ENCODE data around the gene SPINDOC.
"Not testable (repeated sequence)": the region's sequence is repeated elsewhere in the genome, so short reads cannot be mapped to it uniquely, and the experiment has no call there.

The SPINDOC gene

GRCh38 chr11:63855975-63856374 lies 42.7 kb downstream of the SPINDOC start:
- DNase-seq (ENCODE audit: low read depth) = no peak

- DNase-seq (ENCODE audit: low read depth) = no peak
Observed at GRCh38 chr11:63858628-63859550, 45.6 kb downstream of the SPINDOC start.

- DNase-seq (ENCODE audit: low read depth) = no peak
Observed at GRCh38 chr11:63862923-63863322, 49.7 kb downstream of the SPINDOC start.

- DNase-seq (ENCODE audit: low read depth) = not testable (repeated sequence)
Observed at GRCh38 chr11:63863620-63864019, 50.4 kb downstream of the SPINDOC start.

DNA sequence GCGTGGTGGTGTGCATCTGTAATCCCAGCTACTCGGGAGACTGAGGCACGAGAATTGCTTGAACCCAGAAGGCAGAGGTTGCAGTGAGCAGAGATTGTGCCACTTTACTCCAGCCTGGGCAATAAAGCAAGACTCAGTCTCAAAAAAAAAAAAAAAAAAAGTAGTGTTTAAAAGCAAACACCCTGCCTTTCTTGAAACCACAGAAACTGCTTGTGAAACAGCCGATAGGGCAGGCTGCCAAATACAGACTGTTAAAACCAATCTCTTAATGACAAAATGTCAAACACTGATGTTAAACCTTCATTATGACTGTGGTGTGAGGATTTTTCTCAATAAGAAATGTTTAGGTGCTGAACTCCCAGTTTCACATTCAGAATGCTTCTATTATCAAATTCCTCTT lies 53.0 kb downstream of the SPINDOC start:
- DNase-seq (ENCODE audit: low read depth) = peak; percentile 5

DNA sequence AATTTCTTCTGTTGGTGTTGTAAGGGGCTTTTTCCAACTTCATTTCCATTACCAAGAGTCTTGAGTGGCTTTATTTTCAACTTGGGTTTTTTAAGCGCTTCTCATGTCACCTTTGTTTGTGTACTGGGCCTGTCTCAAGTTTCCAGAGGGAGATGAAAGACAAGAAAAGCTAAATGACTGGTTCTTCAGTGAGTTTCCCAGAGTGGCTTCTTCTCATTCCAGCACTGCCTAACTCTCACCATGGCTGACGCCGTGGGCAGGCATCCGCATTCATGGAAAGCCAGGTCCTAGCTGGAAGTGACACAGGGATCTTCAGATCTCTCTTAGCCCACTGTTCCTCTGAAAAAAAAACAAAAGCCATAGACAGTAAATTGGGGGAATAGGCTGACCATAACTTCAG lies 54.3 kb downstream of the SPINDOC start:
- DNase-seq (ENCODE audit: low read depth) = no peak

DNA sequence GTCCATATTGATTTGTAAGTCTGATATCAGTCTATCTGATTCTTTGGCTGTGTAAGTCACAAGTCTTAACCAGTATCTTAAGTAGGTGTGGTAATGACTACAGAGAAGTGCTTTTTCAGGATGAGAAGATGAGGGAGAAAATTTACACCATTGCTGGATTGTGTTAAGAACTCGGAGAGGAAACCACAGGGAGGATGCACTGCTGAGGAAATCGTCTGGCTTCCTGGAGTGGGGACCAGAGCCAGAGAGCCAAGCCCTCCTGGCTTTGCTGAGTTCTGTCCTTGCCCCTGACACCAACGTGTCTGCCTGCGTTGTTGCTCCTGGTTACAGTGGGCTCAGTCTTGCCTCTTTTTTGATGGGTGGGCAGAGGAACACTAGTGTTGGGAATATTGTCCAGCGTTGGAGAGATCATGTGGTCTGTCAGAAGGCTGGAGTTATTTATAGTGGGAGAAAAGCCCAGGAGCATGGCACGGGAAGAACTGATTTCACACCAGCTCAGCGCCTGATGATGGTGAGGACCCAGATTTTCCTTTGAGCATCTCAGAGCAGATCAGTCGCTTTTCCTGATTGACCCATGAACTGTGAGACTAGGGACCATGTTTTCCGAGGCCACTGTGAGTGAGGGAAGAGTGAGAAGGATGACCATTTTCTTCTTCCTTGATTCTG lies 55.3 kb downstream of the SPINDOC start:
- no peak for DNase-seq (ENCODE audit: low read depth)

DNA sequence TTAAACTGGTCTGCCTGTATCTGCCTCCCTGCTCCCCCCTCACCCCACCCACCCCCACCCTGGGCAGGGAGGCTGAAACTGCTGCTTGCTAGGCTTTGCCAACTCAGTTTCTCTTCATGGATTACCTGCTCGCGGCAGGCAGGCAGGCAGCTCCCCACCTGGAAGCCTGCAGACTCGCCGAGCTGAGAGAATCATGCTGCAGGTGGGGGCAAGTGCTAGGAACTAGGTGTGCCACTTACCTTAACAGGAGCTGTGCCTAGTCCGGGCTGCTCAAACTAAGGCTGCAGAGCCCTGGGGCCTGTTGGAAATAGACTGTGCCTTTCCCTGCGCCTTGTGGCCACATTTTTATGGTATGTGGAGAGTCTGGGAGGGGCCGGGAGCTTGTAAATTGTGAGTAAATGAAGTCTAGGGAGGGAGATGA lies 55.9 kb downstream of the SPINDOC start:
- no peak for DNase-seq (ENCODE audit: low read depth)

DNA sequence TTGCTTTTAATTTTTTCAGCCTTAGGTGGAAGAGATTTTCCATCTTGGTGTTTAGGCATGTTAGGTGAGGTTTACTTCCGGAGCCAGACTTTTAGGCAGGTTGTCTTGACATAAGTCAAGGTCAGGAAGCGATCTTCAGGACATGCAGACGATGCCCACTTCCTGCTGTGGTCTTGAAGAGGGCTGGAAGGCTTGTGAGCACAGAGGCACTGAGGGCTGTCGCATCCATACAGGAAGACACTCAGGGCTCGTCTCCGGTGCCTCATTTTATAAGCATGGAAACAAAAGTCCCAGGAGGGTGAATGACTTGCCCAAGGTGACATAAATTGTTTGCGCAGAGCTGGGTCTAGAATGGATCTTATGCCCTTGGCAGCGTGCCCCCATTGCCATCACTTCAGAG lies 56.4 kb downstream of the SPINDOC start:
- DNase-seq (ENCODE audit: low read depth) = no peak

DNA sequence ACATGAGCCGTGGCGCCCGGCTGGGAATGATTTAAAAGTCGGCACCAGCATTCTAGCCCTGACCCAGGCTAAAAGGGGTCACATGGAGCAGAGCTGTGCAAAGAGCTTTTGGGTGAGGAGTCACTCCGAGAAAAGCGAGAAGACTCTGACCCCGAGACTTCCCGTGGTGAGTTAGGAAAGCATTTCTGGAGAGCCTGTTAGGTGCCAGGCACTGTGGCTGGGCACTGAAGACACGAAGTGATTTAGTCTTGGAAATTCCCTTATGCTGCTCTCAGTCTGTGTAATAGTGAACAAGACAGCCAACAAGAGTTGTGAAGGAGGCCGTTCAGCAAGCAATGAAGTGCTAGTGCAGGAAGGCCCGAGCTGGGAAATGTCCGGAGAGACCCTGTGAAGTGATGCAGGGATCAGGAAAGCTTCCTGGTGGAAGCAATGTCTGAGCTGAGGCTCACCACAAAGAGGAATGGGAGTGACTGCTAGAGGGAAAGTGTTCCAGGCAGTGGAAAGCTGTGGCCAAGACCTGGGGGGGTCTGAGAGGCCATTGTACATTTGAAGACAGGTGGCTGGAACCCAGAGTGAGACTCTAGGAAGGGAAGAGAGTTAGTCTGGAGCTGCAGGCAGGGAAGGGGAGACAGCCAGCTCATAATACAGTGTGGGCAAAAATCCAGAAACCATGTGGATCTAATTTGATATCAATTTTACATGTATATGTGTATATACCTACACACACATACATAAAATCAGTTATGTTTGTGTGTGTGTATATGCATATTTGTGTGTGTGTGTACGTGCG lies 57.3 kb downstream of the SPINDOC start:
- no peak for DNase-seq (ENCODE audit: low read depth)

GRCh38 chr11:63871962-63872799 lies 58.9 kb downstream of the SPINDOC start:
- DNase-seq (ENCODE audit: low read depth) = peak; percentile 60

- DNase-seq (ENCODE audit: low read depth) = no peak
Observed at GRCh38 chr11:63872800-63873197, 59.5 kb downstream of the SPINDOC start.

DNA sequence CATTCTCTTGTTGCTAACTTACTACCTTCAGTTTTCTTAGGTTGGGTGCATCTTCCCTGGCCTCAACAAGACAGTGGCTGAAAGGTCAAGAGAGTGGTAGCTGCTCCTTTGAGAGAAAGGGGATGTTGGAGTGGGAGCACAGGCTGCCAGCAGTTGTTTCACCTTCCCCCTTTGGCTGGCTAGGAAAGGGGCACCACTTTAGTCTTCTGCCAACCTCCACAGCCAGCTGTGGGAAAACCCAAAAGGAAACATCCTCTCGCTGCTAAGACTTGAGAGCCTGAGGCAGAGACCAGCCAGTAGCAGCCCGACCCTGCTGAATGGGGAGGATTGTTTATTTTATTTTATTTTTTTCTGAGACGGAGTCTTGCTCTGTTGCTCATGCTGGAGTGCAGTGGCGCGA lies 60.1 kb downstream of the SPINDOC start:
- DNase-seq (ENCODE audit: low read depth) = no peak

DNA sequence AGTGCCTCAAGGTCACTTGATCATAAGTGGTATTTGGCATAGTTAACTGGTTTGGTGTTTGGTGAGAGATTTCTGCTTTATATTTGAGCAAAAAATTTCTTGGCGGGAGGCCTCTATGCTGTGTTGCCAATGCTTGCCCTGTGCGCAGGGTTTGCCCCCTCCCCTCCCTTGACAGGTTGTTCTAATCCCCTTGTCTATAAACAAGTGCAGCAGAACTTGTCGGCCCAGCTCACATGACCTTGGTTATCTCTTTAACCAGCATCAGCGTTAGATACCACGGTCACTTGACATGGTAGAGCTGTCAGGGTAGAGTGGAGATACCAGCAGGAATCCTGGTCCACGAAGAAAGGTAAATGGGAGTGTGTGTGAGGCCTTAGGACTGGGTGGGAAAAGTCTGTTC lies 61.3 kb downstream of the SPINDOC start:
- DNase-seq (ENCODE audit: low read depth) = no peak

DNA sequence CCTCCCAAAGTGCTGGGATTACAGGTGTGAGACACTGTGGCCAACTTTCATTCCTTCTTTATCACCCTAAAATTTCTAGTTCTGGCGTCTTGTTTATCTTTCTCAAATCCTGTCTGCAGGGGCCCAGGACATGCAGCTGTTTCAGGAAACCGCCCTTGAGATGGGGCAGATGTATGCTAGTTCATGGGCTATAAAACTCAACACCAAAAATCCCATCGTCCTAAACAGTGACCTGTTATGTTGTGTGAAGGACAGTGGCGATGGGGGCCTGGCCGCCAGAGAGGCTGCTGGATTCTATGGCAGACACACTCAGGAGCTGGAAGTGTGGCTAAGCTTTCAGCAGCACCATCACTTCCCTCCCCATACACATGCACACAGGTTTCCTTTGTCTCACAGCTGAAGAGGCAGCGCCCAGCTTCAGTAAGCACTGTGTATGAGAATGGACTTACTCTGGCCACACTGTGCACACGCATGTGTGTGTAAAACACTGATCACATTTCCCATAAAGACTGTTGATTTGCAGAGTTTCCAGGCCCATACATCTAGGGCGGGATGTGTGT lies 62.3 kb downstream of the SPINDOC start:
- no peak for DNase-seq (ENCODE audit: low read depth)

- DNase-seq (ENCODE audit: low read depth) = no peak
Observed at GRCh38 chr11:63876616-63877015, 63.4 kb downstream of the SPINDOC start.

Measured in non-pigmented ciliary epithelial cell (primary cell).